Immature natural killer cell (primary cell): ENCODE results near the gene TRIM62. TPM values are rescaled to one million over a fixed set of nuclear protein-coding genes. Genes with fewer than 3 reads are reported as not detected.

Experiments
- DNase-seq, 3 donors: peaks; one replicate each; pipeline ENCODE4 v3.0.0; 2022; ENCODE audit warnings: mixed read lengths in 1 of 3
- H3K27ac Mint-ChIP-seq, 6 donors: one replicate each; pipeline ENCODE4 v1.8.0; 2020; ENCODE audit warnings: mixed read lengths in 6 of 6, mild to moderate bottlenecking in 5 of 6, inconsistent platforms in 4 of 6, moderate library complexity in 3 of 6
- H3K27me3 Mint-ChIP-seq, 3 donors: one replicate each; pipeline ENCODE4 v1.8.0; 2020 to 2021; ENCODE audit warnings: low read depth in 3 of 3, mild to moderate bottlenecking in 3 of 3, mixed read lengths in 3 of 3, moderate library complexity in 3 of 3, inconsistent platforms in 1 of 3
- H3K36me3 Mint-ChIP-seq, 3 donors: one replicate each; pipeline ENCODE4 v1.8.0; 2020; ENCODE audit warnings: mixed read lengths in 3 of 3, inconsistent platforms in 2 of 3, mild to moderate bottlenecking in 2 of 3
- H3K4me1 Mint-ChIP-seq, 2 donors: one replicate each; pipeline ENCODE4 v1.8.0; 2020; ENCODE audit warnings: inconsistent platforms in 2 of 2, mild to moderate bottlenecking in 2 of 2, mixed read lengths in 2 of 2, moderate library complexity in 1 of 2
- H3K4me3 Mint-ChIP-seq, 5 donors: one replicate each; pipeline ENCODE4 v1.8.0; 2020; ENCODE audit warnings: mild to moderate bottlenecking in 5 of 5, mixed read lengths in 5 of 5, inconsistent platforms in 3 of 5, moderate library complexity in 3 of 5
- H3K9me3 Mint-ChIP-seq, 6 donors: one replicate each; pipeline ENCODE4 v1.8.0; 2020; ENCODE audit warnings: mild to moderate bottlenecking in 6 of 6, mixed read lengths in 6 of 6, inconsistent platforms in 4 of 6, moderate library complexity in 3 of 6
- polyA plus RNA-seq, 3 donors: library from polyadenylated mRNA; unstranded; fragments of 300-500 nt; fragmentation: Illumina TruSeq; gene quantifications; one replicate each; pipeline ENCODE4 v1.2.3, GENCODE V29; 2021

TRIM62 gene
- polyA plus RNA-seq, 3 donors from 2014 or later: 2.5 to 8.0 TPM; not detected in 1

GRCh38 chr1:33190701-33191100, 8.9 kb upstream of the TRIM62 start:
- no peak for DNase-seq
- Mint-ChIP-seq H3K4me3 (no peak overlapping the region), H3K27ac (no peak overlapping the region), H3K27me3 (peaks cover 2 to 13% (median 4%) of the 10 kb centered on the region in 3 donors), H3K4me1 (peaks cover 8 to 9% of the 10 kb centered on the region in 2 donors), H3K36me3 (no peaks in the 10 kb centered on the region), H3K9me3 (no peaks in the 10 kb centered on the region)

- H3K4me3 Mint-ChIP-seq: no peak overlapping the region
These were observed 6.9 kb upstream of the TRIM62 start for GRCh38 chr1:33188572-33189275.

GRCh38 chr1:33186936-33187335, 5.1 kb upstream of the TRIM62 start:
- Mint-ChIP-seq H3K9me3 (no peaks in the 10 kb centered on the region), H3K27me3 (peaks cover 2 to 27% (median 6%) of the 10 kb centered on the region in 3 donors), H3K36me3 (no peaks in the 10 kb centered on the region), H3K4me3 (no peak overlapping the region), H3K4me1 (peaks cover 24 to 26% of the 10 kb centered on the region in 2 donors), H3K27ac (no peak overlapping the region)
- DNase-seq: no peak

More at GRCh38 chr1:33188572-33189275, 6.9 kb upstream of the TRIM62 start:
- Mint-ChIP-seq H3K27me3 (peaks cover 2 to 14% (median 4%) of the 10 kb centered on the region in 3 donors), H3K36me3 (no peaks in the 10 kb centered on the region), H3K9me3 (no peaks in the 10 kb centered on the region), H3K4me1 (peaks cover 9% of the 10 kb centered on the region in 2 donors), H3K27ac (no peak overlapping the region)
- no peak for DNase-seq

GRCh38 chr1:33185541-33185940, 3.7 kb upstream of the TRIM62 start:
- no peaks in the 10 kb centered on the region for H3K9me3 Mint-ChIP-seq
- H3K4me1 Mint-ChIP-seq: peaks cover 20 to 23% of the 10 kb centered on the region in 2 donors
- no peak overlapping the region for H3K27ac Mint-ChIP-seq
- DNase-seq: no peak
- peaks cover 3 to 27% (median 7%) of the 10 kb centered on the region in 3 donors for H3K27me3 Mint-ChIP-seq
- no peak overlapping the region for H3K4me3 Mint-ChIP-seq
- no peaks in the 10 kb centered on the region for H3K36me3 Mint-ChIP-seq

- Mint-ChIP-seq H3K27ac (peak overlapping the region in 2 of 6 donors; percentile 12 to 75), H3K4me1 (peaks cover 28 to 33% of the 10 kb centered on the region in 2 donors), H3K36me3 (no peaks in the 10 kb centered on the region), H3K9me3 (no peaks in the 10 kb centered on the region), H3K27me3 (peaks cover 1 to 21% (median 7%) of the 10 kb centered on the region in 3 donors), H3K4me3 (peak overlapping the region; percentile 77 to 92 (median 88))
- DNase-seq: no peak
These were observed 1.5 kb upstream of the TRIM62 start for GRCh38 chr1:33183306-33183705.

GRCh38 chr1:33182896-33183295, 1.1 kb upstream of the TRIM62 start:
- Mint-ChIP-seq H3K9me3 (no peaks in the 10 kb centered on the region), H3K4me1 (peaks cover 28 to 33% of the 10 kb centered on the region in 2 donors), H3K36me3 (no peaks in the 10 kb centered on the region), H3K4me3 (peak overlapping the region; percentile 77 to 92 (median 88)), H3K27me3 (peaks cover 1 to 21% (median 7%) of the 10 kb centered on the region in 3 donors), H3K27ac (peak overlapping the region in 3 of 6 donors; percentile 12 to 81 (median 75))
- DNase-seq: peak; percentile 17 to 53 (median 22)

- Mint-ChIP-seq H3K27ac (peak overlapping the region in 3 of 6 donors; percentile 7 to 81 (median 75)), H3K36me3 (peaks cover 0 to 4% (median 0%) of the 10 kb centered on the region in 3 donors), H3K4me1 (peaks cover 33% of the 10 kb centered on the region in 2 donors), H3K4me3 (peak overlapping the region; percentile 77 to 92 (median 88)), H3K27me3 (peaks cover 1 to 21% (median 7%) of the 10 kb centered on the region in 3 donors), H3K9me3 (no peaks in the 10 kb centered on the region)
- peak in 1 of 3 donors; percentile 6 for DNase-seq
These were observed 578 bp upstream of the TRIM62 start for GRCh38 chr1:33182401-33182841.

GRCh38 chr1:33180911-33181890, 642 bp downstream of the TRIM62 start:
- peak; percentile 71 to 80 (median 77) for DNase-seq
- H3K9me3 Mint-ChIP-seq: no peaks in the 10 kb centered on the region
- peaks cover 33 to 35% of the 10 kb centered on the region in 2 donors for H3K4me1 Mint-ChIP-seq
- peak overlapping the region; percentile 81 to 92 (median 89) for H3K4me3 Mint-ChIP-seq
- peaks cover 1 to 21% (median 6%) of the 10 kb centered on the region in 3 donors for H3K27me3 Mint-ChIP-seq
- peaks cover 0 to 5% (median 0%) of the 10 kb centered on the region in 3 donors for H3K36me3 Mint-ChIP-seq
- H3K27ac Mint-ChIP-seq: peak overlapping the region in 5 of 6 donors; percentile 68 to 85 (median 74)

- DNase-seq: no peak
- Mint-ChIP-seq H3K27me3 (peaks cover 1 to 19% (median 4%) of the 10 kb centered on the region in 3 donors), H3K9me3 (no peaks in the 10 kb centered on the region), H3K36me3 (peaks cover 0 to 5% (median 4%) of the 10 kb centered on the region in 3 donors), H3K4me1 (peaks cover 33 to 35% of the 10 kb centered on the region in 2 donors), H3K27ac (peak overlapping the region in 2 of 6 donors; percentile 28 to 76), H3K4me3 (peak overlapping the region; percentile 81 to 92 (median 89))
These were observed 1.5 kb downstream of the TRIM62 start for GRCh38 chr1:33180226-33180910.

GRCh38 chr1:33178836-33179439, 2.9 kb downstream of the TRIM62 start:
- H3K36me3 Mint-ChIP-seq: peaks cover 0 to 5% (median 4%) of the 10 kb centered on the region in 3 donors
- H3K27ac Mint-ChIP-seq: peak overlapping the region in 1 of 6 donors; percentile 58
- H3K4me3 Mint-ChIP-seq: peak overlapping the region in 4 of 5 donors; percentile 24 to 40 (median 35)
- DNase-seq: no peak
- no peaks in the 10 kb centered on the region for H3K9me3 Mint-ChIP-seq
- peaks cover 33 to 35% of the 10 kb centered on the region in 2 donors for H3K4me1 Mint-ChIP-seq
- peaks cover 1 to 18% (median 4%) of the 10 kb centered on the region in 3 donors for H3K27me3 Mint-ChIP-seq

GRCh38 chr1:33177996-33178540, 3.8 kb downstream of the TRIM62 start:
- Mint-ChIP-seq H3K9me3 (no peaks in the 10 kb centered on the region), H3K27me3 (peaks cover 1 to 10% (median 2%) of the 10 kb centered on the region in 3 donors), H3K4me3 (peak overlapping the region in 1 of 5 donors; percentile 13), H3K36me3 (peaks cover 0 to 5% (median 4%) of the 10 kb centered on the region in 3 donors), H3K4me1 (peaks cover 28 to 29% of the 10 kb centered on the region in 2 donors), H3K27ac (no peak overlapping the region)
- no peak for DNase-seq

- H3K36me3 Mint-ChIP-seq: peaks cover 4 to 7% (median 5%) of the 10 kb centered on the region in 3 donors
- no peak overlapping the region for H3K4me3 Mint-ChIP-seq
- peaks cover 1 to 4% (median 2%) of the 10 kb centered on the region in 3 donors for H3K27me3 Mint-ChIP-seq
- H3K4me1 Mint-ChIP-seq: peaks cover 22 to 24% of the 10 kb centered on the region in 2 donors
- no peaks in the 10 kb centered on the region for H3K9me3 Mint-ChIP-seq
- no peak overlapping the region for H3K27ac Mint-ChIP-seq
- DNase-seq: no peak
These were observed 5.0 kb downstream of the TRIM62 start for GRCh38 chr1:33176887-33177286.
